Panc1 (cell line): ENCODE measurements around the gene CLIC1.

Experiments
- CTCF ChIP-seq: fragments of 450-650 bp; IDR thresholded peaks from 2 replicates; pipeline ENCODE4 v1.5.1; 2017; ENCODE audit warnings: mild to moderate bottlenecking
- POLR2AphosphoS5 ChIP-seq: IDR thresholded peaks from 2 replicates; pipeline ENCODE4 v1.6.1; 2012; ENCODE audit warnings: mild to moderate bottlenecking, low read depth, low read length, moderate library complexity
- TCF7L2 ChIP-seq: IDR thresholded peaks from 2 replicates; pipeline ENCODE4 v1.6.1; 2011; ENCODE audit warnings: mild to moderate bottlenecking, low read depth, low read length, inconsistent platforms

DNA sequence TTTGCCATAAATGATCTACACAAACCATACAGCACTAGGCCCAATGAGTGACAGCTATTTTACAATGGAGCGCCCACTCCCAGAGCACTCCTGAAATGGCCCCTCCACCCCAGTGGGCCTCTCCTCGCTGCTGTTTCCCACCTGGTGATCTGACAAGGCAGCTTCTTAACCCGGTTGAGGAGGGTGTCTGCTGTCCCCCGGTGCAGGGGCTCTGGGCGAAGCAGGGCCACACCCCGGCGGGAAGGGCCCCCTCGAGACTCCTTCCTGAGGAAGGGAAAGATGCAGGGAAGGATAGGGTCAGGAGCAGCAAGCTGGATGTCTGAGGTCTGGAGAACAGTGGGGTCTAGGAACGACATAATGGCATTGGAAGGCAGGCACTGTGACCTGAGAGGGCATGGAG, 43.4 kb downstream of the CLIC1 start:
- TF ChIP-seq CTCF (no peak), POLR2AphosphoS5 (no peak), TCF7L2 (no peak)
